Inflammatory macrophage (primary cell): ENCODE data around the gene SHLD2.
"Not testable (repeated sequence)": the region's sequence is repeated elsewhere in the genome, so short reads cannot be mapped to it uniquely, and the experiment has no call there.

Experiments
- DNase-seq, 2 donors: peaks; one replicate each; pipeline ENCODE4 v3.0.0-alpha.2; 2020 to 2022

The SHLD2 gene

GRCh38 chr10:87222789-87223188, 127.8 kb downstream of the SHLD2 start:
- not testable (repeated sequence) for DNase-seq

- not testable (repeated sequence) for DNase-seq
These were observed 130.1 kb downstream of the SHLD2 start, which contains the start of gene NUTM2A for GRCh38 chr10:87225148-87225547. TSS of gene NUTM2A (plus strand) at chr10:87225448. CDS start at chr10:87225831, 383 bp downstream.

- DNase-seq: not testable (repeated sequence)
These were observed 133.2 kb downstream of the SHLD2 start for GRCh38 chr10:87228247-87228646.

GRCh38 chr10:87229211-87229610, 134.2 kb downstream of the SHLD2 start:
- not testable (repeated sequence) for DNase-seq

GRCh38 chr10:87234854-87235253, 139.8 kb downstream of the SHLD2 start:
- DNase-seq: not testable (repeated sequence)

GRCh38 chr10:87237244-87237643, 142.2 kb downstream of the SHLD2 start:
- DNase-seq: not testable (repeated sequence)

- not testable (repeated sequence) for DNase-seq
These were observed 144.4 kb downstream of the SHLD2 start for GRCh38 chr10:87239346-87239808.
